H9 (cell line): Measurements from ENCODE around the gene FXR1. TPM values are rescaled to one million over a fixed set of nuclear protein-coding genes. Genes with fewer than 3 reads are reported as not detected.

Source experiments
- DNase-seq: peaks from one replicate; pipeline ENCODE4 v3.0.0-alpha.2; 2017
- H2AFZ ChIP-seq: one replicate; pipeline ENCODE4 v1.6.1; 2013; ENCODE audit warnings: mild to moderate bottlenecking, low read length, control low read depth, moderate library complexity
- H2AK5ac ChIP-seq: 2 replicates; pipeline ENCODE4 v1.6.1; 2013; ENCODE audit warnings: low read length, control low read depth, mixed read lengths; ENCODE audit not compliant: insufficient read length
- H2BK120ac ChIP-seq: one replicate; pipeline ENCODE4 v1.6.1; 2013; ENCODE audit warnings: low read depth, mild to moderate bottlenecking, low read length, control low read depth, inconsistent platforms; ENCODE audit not compliant: poor library complexity, severe bottlenecking
- H2BK12ac ChIP-seq: 2 replicates; pipeline ENCODE4 v1.6.1; 2013; ENCODE audit warnings: low read length, control low read depth, mixed read lengths, low read depth; ENCODE audit not compliant: insufficient read length
- H2BK15ac ChIP-seq: 2 replicates; pipeline ENCODE4 v1.6.1; 2013; ENCODE audit warnings: low read depth, low read length, control low read depth
- H2BK20ac ChIP-seq: one replicate; pipeline ENCODE4 v1.6.1; 2013; ENCODE audit warnings: low read depth, mild to moderate bottlenecking, low read length, control low read depth, inconsistent platforms; ENCODE audit not compliant: poor library complexity, severe bottlenecking
- H2BK5ac ChIP-seq: 2 replicates; pipeline ENCODE4 v1.6.1; 2013; ENCODE audit warnings: low read length, control low read depth, mixed read lengths; ENCODE audit not compliant: insufficient read length
- H3K14ac ChIP-seq: 2 replicates; pipeline ENCODE4 v1.6.1; 2013; ENCODE audit warnings: low read length, control low read depth; ENCODE audit not compliant: insufficient read depth
- H3K18ac ChIP-seq: 2 replicates; pipeline ENCODE4 v1.6.1; 2013; ENCODE audit warnings: low read depth, mild to moderate bottlenecking, mixed read lengths, low read length, control low read depth; ENCODE audit not compliant: insufficient read length
- H3K23ac ChIP-seq: 2 replicates; pipeline ENCODE4 v1.6.1; 2013; ENCODE audit warnings: low read length, control low read depth, mixed read lengths, low read depth; ENCODE audit not compliant: insufficient read length
- H3K23me2 ChIP-seq: 2 replicates; pipeline ENCODE4 v1.6.1; 2013; ENCODE audit warnings: low read depth, mild to moderate bottlenecking, mixed read lengths, low read length, control low read depth; ENCODE audit not compliant: insufficient read length, poor library complexity, severe bottlenecking
- H3K27ac ChIP-seq: 2 replicates; pipeline ENCODE4 v1.5.1; 2013; ENCODE audit warnings: low read length, control low read depth, mixed read lengths, low read depth; ENCODE audit not compliant: insufficient read length
- H3K27me3 ChIP-seq: 2 replicates; pipeline ENCODE4 v1.6.1; 2013; ENCODE audit warnings: low read length, control low read depth, inconsistent platforms; ENCODE audit not compliant: insufficient read depth
- H3K4ac ChIP-seq: 2 replicates; pipeline ENCODE4 v1.6.1; 2013; ENCODE audit warnings: low read depth, mild to moderate bottlenecking, control low read depth, inconsistent platforms, low read length, moderate library complexity
- H3K4me1 ChIP-seq: 2 replicates; pipeline ENCODE4 v1.6.1; 2013; ENCODE audit warnings: low read length, control low read depth, inconsistent platforms; ENCODE audit not compliant: insufficient read depth
- H3K4me2 ChIP-seq: 2 replicates; pipeline ENCODE4 v1.6.1; 2013; ENCODE audit warnings: low read length, control low read depth, mixed read lengths; ENCODE audit not compliant: insufficient read length, insufficient read depth
- H3K56ac ChIP-seq: 2 replicates; pipeline ENCODE4 v1.6.1; 2013; ENCODE audit warnings: low read depth, mild to moderate bottlenecking, mixed read lengths, low read length, control low read depth; ENCODE audit not compliant: insufficient read length
- H3K79me1 ChIP-seq: 2 replicates; pipeline ENCODE4 v1.6.1; 2013; ENCODE audit warnings: low read depth, mild to moderate bottlenecking, moderate library complexity, low read length, control low read depth, inconsistent platforms; ENCODE audit not compliant: insufficient read depth, poor library complexity, severe bottlenecking
- H3K79me2 ChIP-seq: 2 replicates; pipeline ENCODE4 v1.6.1; 2013; ENCODE audit warnings: low read length, control low read depth, inconsistent platforms; ENCODE audit not compliant: insufficient read depth
- H3K9ac ChIP-seq: 2 replicates; pipeline ENCODE4 v1.6.1; 2013; ENCODE audit warnings: low read length, control low read depth, mixed read lengths; ENCODE audit not compliant: insufficient read length; ENCODE audit errors: extremely low read depth
- H3K9me3 ChIP-seq: one replicate; pipeline ENCODE4 v1.6.1; 2013; ENCODE audit warnings: low read depth, low read length, inconsistent platforms; ENCODE audit not compliant: control insufficient read depth
- H3T11ph ChIP-seq: one replicate; pipeline ENCODE4 v1.6.1; 2013; ENCODE audit warnings: mild to moderate bottlenecking, low read length, control low read depth, inconsistent platforms
- H4K20me1 ChIP-seq: one replicate; pipeline ENCODE4 v1.6.1; 2013; ENCODE audit not compliant: control insufficient read depth, insufficient read length, insufficient read depth
- H4K5ac ChIP-seq: 2 replicates; pipeline ENCODE4 v1.6.1; 2013; ENCODE audit warnings: low read depth, mild to moderate bottlenecking, mixed read lengths, low read length, control low read depth; ENCODE audit not compliant: insufficient read length
- H4K8ac ChIP-seq: replicated peaks from 2 replicates; pipeline ENCODE4 v1.6.1; 2013; ENCODE audit warnings: low read length, control low read depth, mixed read lengths, low read depth; ENCODE audit not compliant: insufficient read length
- H4K91ac ChIP-seq: 2 replicates; pipeline ENCODE4 v1.6.1; 2013; ENCODE audit warnings: low read depth, mild to moderate bottlenecking, moderate library complexity, mixed read lengths, low read length, control low read depth; ENCODE audit not compliant: insufficient read length
- H3K27ac Mint-ChIP-seq, 3 experiments: 2 replicates in 2 of 3; 3 replicates in 1 of 3; pipeline ENCODE4 v1.8.0; 2020 to 2021; ENCODE audit warnings: mixed read lengths in 3 of 3, mild to moderate bottlenecking in 1 of 3, moderate library complexity in 1 of 3
- H3K27me3 Mint-ChIP-seq: 2 replicates; pipeline ENCODE4 v1.8.0; 2021; ENCODE audit warnings: low read depth, mild to moderate bottlenecking, moderate library complexity, mixed read lengths
- H3K36me3 Mint-ChIP-seq, 3 experiments: 2 replicates in 2 of 3; 3 replicates in 1 of 3; pipeline ENCODE4 v1.8.0; 2020 to 2021; ENCODE audit warnings: low read depth in 3 of 3, mixed read lengths in 3 of 3; ENCODE audit not compliant: insufficient read depth in 1 of 3
- H3K4me1 Mint-ChIP-seq, 2 experiments: 2 replicates each; pipeline ENCODE4 v1.8.0; 2020; ENCODE audit warnings: mixed read lengths in 2 of 2
- H3K4me3 Mint-ChIP-seq, 2 experiments: 2 replicates in 1 of 2; 3 replicates in 1 of 2; pipeline ENCODE4 v1.8.0; 2020 to 2021; ENCODE audit warnings: mild to moderate bottlenecking in 2 of 2, mixed read lengths in 2 of 2, moderate library complexity in 1 of 2
- H3K9me3 Mint-ChIP-seq, 2 experiments: 2 replicates in 1 of 2; 3 replicates in 1 of 2; pipeline ENCODE4 v1.8.0; 2020; ENCODE audit warnings: mild to moderate bottlenecking in 2 of 2, mixed read lengths in 2 of 2, moderate library complexity in 1 of 2
- CTCF ChIP-seq: fragments of 200-600 bp; sonication (generic); conservative IDR thresholded peaks from 3 replicates; pipeline ENCODE4 v1.8.0; 2021; ENCODE audit warnings: antibody characterized with exemption, mild to moderate bottlenecking
- WGBS: extraction: QIAGEN DNeasy Blood & Tissue Kit; methylation state at CpG from one replicate; pipeline ENCODE4 v1.1.7; 2013; ENCODE audit warnings: missing lambda C conversion rate, low lambda C conversion rate, mixed read lengths; ENCODE audit not compliant: insufficient read length; ENCODE audit errors: extremely low coverage; 5-methylcytosine and 5-hydroxymethylcytosine counted together
- total RNA-seq: library from RNA; stranded (reverse); gene quantifications from 2 replicates; pipeline ENCODE4 v1.2.1, GENCODE V29; 2021

FXR1 gene
- total RNA-seq, 1 experiment from 2014 or later: 240 TPM

DNA sequence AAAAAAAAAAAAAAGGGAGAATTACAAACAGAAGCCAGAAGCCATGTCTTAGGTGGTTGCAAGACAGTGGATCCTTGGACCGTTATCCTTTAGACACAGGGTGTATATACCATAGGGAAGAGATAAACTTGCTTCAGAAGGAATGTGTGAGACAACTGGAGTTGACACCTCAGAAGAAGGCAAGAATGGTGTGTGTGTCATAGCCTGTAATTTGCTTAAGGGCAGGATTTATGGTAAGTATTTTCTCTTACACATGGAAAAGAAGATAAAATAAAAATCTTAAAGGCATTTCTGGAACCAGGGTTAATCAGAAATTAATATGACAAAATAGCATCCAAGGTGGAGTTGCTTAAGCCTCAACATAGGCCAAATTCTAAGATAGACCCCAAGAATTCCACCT, 96.3 kb downstream of the FXR1 start:
- DNase-seq: no peak
- no CpG with 5 or more reads among the region's 1 CpG for WGBS
- Histone ChIP-seq H3K79me1 (no peaks in the 10 kb centered on the region), H3K9me3 (no peaks in the 10 kb centered on the region), H2AK5ac (no peak overlapping the region), H2BK20ac (no peak overlapping the region), H4K8ac (no peak overlapping the region), H2BK15ac (no peak overlapping the region), H3K23ac (no peak overlapping the region), H3K4me1 (no peaks in the 10 kb centered on the region; the same call in 1 of the 2 replicates), H3K56ac (no peak overlapping the region), H2BK12ac (no peak overlapping the region), H3K27me3 (no peaks in the 10 kb centered on the region), H4K20me1 (no peaks in the 10 kb centered on the region), H3K79me2 (no peaks in the 10 kb centered on the region), H3K4ac (no peak overlapping the region), H2BK120ac (no peak overlapping the region), H4K5ac (no peak overlapping the region), H3K27ac (no peak overlapping the region), H3K9ac (no peak overlapping the region), H3K14ac (no peak overlapping the region), H2BK5ac (no peak overlapping the region), H2AFZ (no peak overlapping the region), H3K18ac (no peak overlapping the region), H3K4me2 (no peak overlapping the region), H3T11ph (no peak overlapping the region), H3K23me2 (no peaks in the 10 kb centered on the region), H4K91ac (no peak overlapping the region)
- Mint-ChIP-seq H3K27me3 (no peaks in the 10 kb centered on the region; the same call in 1 of the 2 replicates), H3K27ac (no peak overlapping the region), H3K9me3 (peaks cover 4 to 8% of the 10 kb centered on the region in 2 experiments; a peak in 4 of 5 replicates), H3K4me1 (peaks cover 15% of the 10 kb centered on the region in 2 experiments), H3K4me3 (no peak overlapping the region), H3K36me3 (peaks cover 0 to 11% (median 4%) of the 10 kb centered on the region in 3 experiments; a peak in 2 of 7 replicates)
- no peak for TF ChIP-seq CTCF
